ENCODE data around the gene CDH13. TPM values are rescaled to one million over a fixed set of nuclear protein-coding genes. Genes with fewer than 3 reads are reported as not detected.

CDH13 gene
- total and polyA plus RNA-seq, 9 of the 15 experiments (the other 6 are each of a cell fraction or from before 2014, with no cell fraction given), result 0.03 TPM; not detected in 8

- DNase-seq (ENCODE audit: extremely low read depth in 1 of 4, low spot score in 3 of 4) (no peak), FAIRE-seq (no peak), ATAC-seq (no peak)
- in situ Hi-C loops (cut with MboI) (no loop called here), intact Hi-C loops (cut with micrococcal nuclease) (no loop called here)
- no peaks in the 10 kb centered on the region for H3K36me3 ChIP-seq (ENCODE audit: control insufficient read depth, insufficient read depth, low read length)
- 0% methylated on average over 5 of the region's 5 CpGs for WGBS (ENCODE audit: insufficient coverage, low coverage, missing lambda C conversion rate)
- BruUV-seq (replicated peaks), result no TSS peak
- no peaks in the 10 kb centered on the region for H3K4me1 ChIP-seq (replicated peaks in 1 of 2; ENCODE audit: control insufficient read depth in 2 of 2, insufficient read depth in 2 of 2, low read length in 2 of 2)
- H3K27ac ChIP-seq (ENCODE audit: extremely low read depth, low read depth, low read length), result no peak overlapping the region
- no peaks in the 10 kb centered on the region for H3K9me1 ChIP-seq (ENCODE audit: control insufficient read depth, insufficient read depth, low read length)
- H4K20me1 ChIP-seq (replicated peaks; ENCODE audit: control insufficient read depth, insufficient read depth, low read length), result no peaks in the 10 kb centered on the region
- POLR2A ChIA-PET, result interaction anchor here (0.7 kb wide), 1 partner anchor 136 kb away, joined by 3 read pairs; no protein-coding TSS in a partner anchor
- TF ChIP-seq GATAD2A (IDR thresholded peaks at IDR 0.05) (no peak), JUN (IDR thresholded peaks at IDR 0.05; ENCODE audit: borderline replicate concordance, low read depth, low read length) (no peak), JUN (CRISPR knock-in tag; IDR thresholded peaks at IDR 0.05; ENCODE audit: borderline replicate concordance) (no peak), POLR2B (IDR thresholded peaks at IDR 0.05; ENCODE audit: low read depth, partially characterized antibody) (no peak), RFX5 (IDR thresholded peaks at IDR 0.05; ENCODE audit: low read depth, low read length) (no peak), TARDBP (IDR thresholded peaks at IDR 0.05) (no peak), PYGO2 (tag; IDR thresholded peaks at IDR 0.05) (no peak), ZNF830 (CRISPR knock-in tag; IDR thresholded peaks at IDR 0.05) (no peak), SREBF2 (CRISPR knock-in tag; IDR thresholded peaks at IDR 0.05) (no peak), CLOCK (CRISPR knock-in tag; IDR thresholded peaks at IDR 0.05; ENCODE audit: borderline replicate concordance) (no peak), TSC22D4 (tag; IDR thresholded peaks at IDR 0.05) (no peak)
- H3K9ac ChIP-seq (ENCODE audit: insufficient read depth in 1 of 2, low read depth in 2 of 2, low read length in 2 of 2), result no peak overlapping the region
- peaks cover 1% of the 10 kb centered on the region for H3K9me3 ChIP-seq (replicated peaks; ENCODE audit: control insufficient read depth, insufficient read depth, low read depth, low read length)
- no peaks in the 10 kb centered on the region for H3K79me2 ChIP-seq (ENCODE audit: control insufficient read depth, insufficient read depth, low read length)
- H3K27me3 ChIP-seq (ENCODE audit: control insufficient read depth in 2 of 2, insufficient read depth in 2 of 2, low read length in 2 of 2), result no peaks in the 10 kb centered on the region
- no peak overlapping the region for H3K4me2 ChIP-seq (ENCODE audit: insufficient read depth, low read length)
- CTCF ChIA-PET (ENCODE audit: low intra/inter-chr PET ratio), result no interaction called here
- H2AFZ ChIP-seq (ENCODE audit: low read depth, low read length), result no peak overlapping the region
- H3K4me3 ChIP-seq, result no peak overlapping the region
Observed at GRCh38 chr16:82995924-82996441, 369.2 kb downstream of the CDH13 start.

Data from K562 (cell line).